ENCODE results near the gene ACTA1.
"Not testable (repeated sequence)": the region's sequence is repeated elsewhere in the genome, so short reads cannot be mapped to it uniquely, and the experiment has no call there.

- TF ChIP-seq CTCF (IDR thresholded peaks at IDR 0.05; ENCODE audit: low read depth, low read length); POLR2A (IDR thresholded peaks at IDR 0.05; ENCODE audit: extremely low read depth, insufficient read length); MAX (IDR thresholded peaks at IDR 0.05; ENCODE audit: low read depth, low read length): not testable (repeated sequence)
These were observed 31.6 kb downstream of the ACTA1 start for GRCh38 chr1:229402329-229402728.
